GM18517 (cell line): ENCODE measurements around the gene ACOD1.
"Not testable (repeated sequence)": the region's sequence is repeated elsewhere in the genome, so short reads cannot be mapped to it uniquely, and the experiment has no call there.

Source experiments
- ATAC-seq: cut with Tn5 transposase; IDR thresholded peaks from one replicate; pipeline ENCODE4 v1.9.1; 2021; ENCODE audit warnings: mild to moderate bottlenecking, moderate library complexity; ENCODE audit not compliant: unreplicated experiment

ACOD1 gene

DNA sequence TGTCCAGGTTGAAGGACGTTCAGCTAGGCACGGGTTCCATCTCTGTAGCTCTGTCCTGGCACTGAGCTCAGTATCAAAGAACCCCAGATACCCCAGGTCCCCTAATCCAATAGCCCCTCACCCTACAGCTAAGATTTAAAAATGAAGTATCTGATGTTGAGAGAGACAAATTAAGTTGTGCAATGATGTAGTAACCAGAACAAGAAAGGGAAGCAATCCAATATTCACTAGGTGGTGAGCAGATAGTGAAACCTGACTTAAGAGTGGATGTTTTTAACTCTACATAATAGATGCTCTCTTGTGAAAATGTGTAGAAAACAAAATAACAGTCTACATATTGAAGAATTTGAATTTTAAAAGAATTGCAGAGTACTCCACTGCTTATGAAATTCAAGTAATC, 1.8 kb downstream of the ACOD1 start:
- no peak for ATAC-seq

DNA sequence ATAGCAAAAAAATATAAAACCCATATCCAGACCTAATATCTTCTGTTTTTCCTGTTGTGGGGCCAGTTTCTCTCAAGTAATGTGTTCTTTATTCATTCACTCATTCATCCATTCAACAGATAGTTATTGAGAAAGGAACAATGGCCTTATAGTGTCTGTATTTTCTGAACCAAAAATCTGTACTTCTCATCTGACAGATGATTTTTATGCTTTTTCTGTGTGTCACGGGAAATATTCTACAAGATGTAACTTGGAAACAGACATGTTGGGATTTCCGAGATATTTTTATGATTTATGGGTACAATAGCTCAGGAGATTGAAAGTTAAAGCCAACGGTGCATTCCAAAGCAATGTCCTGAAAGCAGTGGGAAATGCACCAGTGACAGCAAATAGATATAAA, 5.7 kb downstream of the ACOD1 start:
- ATAC-seq: no peak

DNA sequence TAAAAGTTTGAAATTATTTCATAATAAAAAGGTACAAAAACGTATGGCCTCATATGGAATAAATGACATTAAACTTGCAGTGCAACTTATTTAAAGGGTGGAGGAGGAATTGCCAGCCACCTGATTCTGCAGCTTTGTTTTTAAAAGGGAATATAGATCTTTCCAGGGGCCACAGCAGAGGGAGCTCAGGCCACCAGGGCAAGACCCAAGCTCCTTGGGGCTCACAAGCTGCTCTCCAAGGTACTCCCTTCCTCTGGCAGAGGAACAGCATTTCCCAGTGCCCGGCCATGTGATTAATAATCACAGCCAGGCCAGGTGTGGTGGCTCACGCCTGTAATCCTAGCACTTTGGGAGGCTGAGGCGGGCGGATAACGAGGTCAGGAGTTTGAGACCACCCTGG, 6.2 kb downstream of the ACOD1 start:
- no peak for ATAC-seq

DNA sequence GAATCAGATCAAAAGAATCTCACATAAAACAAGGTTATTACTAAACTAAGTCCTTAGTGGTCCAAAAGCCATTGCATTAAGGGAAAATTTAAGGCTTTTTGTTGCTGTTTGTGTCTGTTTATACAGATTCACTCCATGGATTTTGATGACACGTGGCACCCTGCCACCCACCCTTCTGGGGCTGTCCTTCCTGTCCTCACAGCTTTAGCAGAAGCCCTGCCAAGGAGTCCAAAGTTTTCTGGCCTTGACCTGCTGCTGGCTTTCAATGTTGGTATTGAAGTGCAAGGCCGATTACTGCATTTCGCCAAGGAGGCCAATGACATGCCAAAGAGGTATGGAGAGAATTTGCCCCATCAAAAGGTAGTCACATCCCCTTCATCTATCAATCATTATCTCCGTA, 6.9 kb downstream of the ACOD1 start:
- ATAC-seq: no peak

DNA sequence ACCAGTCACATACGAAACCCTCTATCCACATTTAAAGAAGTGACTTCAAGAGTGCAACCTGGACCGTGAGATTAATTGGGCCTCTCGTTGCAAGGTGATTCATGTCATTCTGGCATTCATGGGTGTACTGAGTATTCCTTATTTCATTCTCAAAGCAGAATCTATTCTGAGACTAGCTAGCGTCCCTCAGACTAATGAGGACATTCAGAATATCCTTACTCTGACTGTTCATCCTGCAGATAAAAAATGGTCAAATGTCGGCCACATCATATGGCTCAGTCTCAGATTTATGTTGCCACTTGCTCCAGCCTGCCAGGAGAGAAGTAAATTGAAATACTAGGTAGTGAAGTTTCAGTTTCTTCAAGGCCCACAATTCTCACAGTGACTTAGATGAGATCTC, 7.3 kb downstream of the ACOD1 start:
- ATAC-seq: no peak

DNA sequence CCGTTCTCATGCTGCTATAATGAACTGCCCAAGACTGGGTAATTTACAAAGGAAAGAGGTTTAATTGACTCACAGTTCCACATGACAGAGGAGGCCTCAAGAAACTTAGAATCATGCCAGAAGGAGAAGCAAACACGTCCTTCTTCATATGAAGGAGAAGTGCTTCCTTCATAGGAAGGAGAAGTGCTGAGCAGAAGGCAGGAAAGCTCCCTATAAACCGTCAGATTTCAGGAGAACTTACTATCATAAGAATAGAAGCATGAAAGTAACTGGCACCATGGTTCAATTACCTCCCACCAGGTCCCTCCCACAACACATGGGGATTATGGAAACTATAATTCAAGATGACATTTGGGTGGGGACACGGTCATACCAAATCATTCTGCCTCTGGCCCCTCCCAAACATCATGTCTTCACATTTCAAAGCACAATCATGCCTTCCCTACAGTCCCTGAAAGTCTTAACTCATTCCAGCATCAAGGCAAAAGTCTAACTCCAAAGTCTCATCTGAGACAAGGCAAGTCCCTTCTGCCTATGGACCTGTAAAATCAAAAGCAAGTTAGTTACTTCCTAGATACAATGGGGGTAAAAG, 10.6 kb downstream of the ACOD1 start:
- ATAC-seq: no peak

DNA sequence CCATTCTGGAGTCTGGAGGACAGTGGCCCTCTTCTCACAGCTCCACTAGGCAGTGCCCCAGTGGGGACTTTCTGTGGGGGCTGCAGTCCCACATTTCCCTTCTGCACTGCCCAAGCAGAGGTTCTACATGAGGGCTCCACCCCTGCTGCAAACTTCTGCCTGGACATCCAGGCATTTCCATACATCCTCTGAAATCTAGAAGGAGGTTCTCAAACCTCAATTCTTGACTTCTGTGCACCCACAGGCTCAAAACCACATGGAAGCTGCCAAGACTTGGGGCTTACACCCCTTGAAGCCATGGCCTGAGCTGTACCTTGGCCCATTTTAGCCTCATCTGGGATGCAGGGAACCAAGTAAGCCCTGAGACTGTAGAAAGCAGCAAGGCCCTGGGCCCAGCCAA, 11.4 kb downstream of the ACOD1 start:
- not testable (repeated sequence) for ATAC-seq

DNA sequence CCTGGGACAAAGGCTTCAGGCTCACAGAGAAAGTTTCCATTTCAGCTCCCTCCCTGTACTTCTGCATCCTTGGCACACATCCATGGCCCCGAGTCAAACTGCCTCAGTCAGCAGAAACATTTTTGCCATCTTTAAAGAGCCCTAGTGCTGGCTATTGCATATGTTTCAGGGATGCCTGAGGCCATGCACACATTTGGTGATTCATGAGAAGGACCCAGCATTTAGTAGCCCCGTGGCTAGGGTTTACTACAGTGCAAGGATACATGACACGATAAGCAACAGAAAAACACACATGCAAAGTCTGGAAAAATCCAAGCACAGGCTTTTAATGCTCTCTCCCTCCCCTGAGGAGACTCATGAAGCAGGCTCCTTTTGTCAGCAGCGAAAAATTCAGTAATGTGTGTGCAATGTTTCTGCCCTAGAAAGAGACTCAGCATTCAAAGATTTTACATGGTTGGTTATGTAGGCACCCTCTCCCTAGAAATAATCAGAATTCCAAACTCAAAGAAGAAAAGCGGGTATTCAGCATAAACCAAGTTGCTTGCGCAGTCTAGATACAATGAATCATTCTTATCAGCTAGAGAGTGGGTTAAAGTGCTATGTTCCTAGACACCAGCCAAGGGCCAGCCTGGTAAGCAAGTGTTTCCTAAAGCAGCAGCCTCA, 17.6 kb downstream of the ACOD1 start:
- ATAC-seq: no peak

DNA sequence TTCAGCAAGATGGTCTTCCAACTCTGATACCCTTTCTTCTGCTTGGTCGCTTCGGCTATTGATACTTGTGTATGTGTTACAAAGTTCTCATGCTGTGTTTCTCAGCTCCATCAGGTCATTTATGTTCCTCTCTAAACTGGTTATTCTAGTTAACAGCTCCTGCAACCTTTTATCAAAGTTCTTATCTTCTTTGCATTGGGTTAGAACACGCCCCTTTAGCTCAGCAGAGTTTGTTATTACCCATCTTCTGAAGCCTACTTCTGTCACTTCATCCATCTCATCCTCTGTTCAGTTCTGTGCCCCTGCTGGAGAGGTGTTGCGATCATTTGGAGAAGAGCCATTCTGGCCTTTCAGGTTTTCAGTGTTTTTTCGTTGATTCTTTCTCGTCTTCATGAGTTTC, 18.7 kb downstream of the ACOD1 start:
- no peak for ATAC-seq

DNA sequence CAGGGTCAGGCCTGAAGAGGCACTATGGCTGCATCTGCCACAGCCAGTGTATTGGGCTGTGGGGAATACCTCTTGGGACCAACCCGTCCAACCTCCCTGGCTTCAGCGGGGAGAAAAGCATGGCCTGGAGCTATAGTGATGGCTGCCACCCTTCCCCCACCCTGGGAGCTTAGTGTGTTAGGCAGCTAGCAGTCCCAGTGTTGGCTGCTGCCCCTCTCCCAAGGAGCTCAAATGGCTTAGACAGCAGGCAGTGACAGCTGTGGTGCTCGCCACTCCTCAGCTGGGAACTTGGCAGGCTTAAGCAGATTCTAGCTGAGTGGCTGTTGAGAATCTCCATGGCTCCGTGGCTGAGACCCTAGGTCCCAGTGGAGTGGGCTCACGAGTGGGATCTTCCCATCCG, 19.7 kb downstream of the ACOD1 start:
- ATAC-seq: no peak

DNA sequence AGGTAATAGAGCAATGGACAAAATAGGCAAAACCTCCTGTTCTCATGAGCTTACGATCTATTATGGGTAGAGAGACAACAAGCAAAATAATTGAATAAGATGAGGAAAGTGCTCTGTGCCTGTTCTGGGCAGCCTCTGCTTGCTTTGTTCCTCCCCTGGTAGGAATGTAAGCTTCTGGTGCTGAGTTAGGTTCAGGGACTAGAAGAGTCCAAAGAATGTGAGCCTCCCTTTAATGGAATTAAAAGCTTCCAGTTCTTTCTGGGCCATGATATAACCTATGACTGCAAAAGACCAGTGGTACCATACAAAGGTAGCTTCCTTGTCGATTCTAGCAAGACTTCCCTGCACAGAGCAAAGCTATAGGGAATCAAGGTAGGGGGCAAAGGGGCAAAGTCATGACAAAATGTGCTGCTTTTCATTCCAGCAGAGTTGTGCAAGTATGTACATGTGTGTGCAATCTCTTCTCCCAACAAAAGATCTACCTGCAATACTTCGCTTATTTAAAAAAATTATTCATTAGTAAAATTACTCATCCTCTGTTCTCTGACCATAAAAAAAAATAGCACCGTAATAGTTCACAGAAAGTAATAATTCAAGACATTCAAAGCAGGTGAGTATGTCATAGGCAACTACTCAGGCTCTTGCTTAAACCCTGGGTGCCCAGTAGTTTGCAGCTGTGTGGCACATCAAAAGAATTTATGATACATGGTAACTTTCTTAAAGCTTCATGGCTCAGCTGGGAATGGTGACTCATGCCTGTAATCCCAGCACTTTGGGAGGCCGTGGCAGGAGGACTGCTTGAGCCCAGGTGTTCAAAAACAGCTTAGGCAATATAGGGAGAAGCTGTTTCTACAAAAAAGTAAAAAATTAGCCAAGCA, 21.4 kb downstream of the ACOD1 start:
- no peak for ATAC-seq

DNA sequence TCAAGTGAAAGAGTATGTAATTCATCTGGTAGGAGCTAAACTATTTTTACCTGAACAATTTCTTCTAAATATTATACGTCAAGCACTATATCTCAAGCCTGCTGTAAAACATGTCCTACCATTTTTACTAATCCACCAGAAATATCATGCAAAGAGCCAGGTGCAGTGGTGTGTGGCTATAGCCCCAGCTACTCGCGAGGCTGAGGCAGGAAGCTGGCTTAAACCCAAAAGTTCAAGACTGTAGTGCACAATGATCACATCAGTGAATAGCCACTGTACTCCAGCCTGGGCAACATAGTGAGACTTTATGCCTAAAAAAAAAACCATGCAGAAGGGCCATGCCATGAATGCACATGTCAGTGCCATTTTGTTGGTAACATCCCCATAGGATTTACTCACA, 22.9 kb downstream of the ACOD1 start:
- no peak for ATAC-seq

DNA sequence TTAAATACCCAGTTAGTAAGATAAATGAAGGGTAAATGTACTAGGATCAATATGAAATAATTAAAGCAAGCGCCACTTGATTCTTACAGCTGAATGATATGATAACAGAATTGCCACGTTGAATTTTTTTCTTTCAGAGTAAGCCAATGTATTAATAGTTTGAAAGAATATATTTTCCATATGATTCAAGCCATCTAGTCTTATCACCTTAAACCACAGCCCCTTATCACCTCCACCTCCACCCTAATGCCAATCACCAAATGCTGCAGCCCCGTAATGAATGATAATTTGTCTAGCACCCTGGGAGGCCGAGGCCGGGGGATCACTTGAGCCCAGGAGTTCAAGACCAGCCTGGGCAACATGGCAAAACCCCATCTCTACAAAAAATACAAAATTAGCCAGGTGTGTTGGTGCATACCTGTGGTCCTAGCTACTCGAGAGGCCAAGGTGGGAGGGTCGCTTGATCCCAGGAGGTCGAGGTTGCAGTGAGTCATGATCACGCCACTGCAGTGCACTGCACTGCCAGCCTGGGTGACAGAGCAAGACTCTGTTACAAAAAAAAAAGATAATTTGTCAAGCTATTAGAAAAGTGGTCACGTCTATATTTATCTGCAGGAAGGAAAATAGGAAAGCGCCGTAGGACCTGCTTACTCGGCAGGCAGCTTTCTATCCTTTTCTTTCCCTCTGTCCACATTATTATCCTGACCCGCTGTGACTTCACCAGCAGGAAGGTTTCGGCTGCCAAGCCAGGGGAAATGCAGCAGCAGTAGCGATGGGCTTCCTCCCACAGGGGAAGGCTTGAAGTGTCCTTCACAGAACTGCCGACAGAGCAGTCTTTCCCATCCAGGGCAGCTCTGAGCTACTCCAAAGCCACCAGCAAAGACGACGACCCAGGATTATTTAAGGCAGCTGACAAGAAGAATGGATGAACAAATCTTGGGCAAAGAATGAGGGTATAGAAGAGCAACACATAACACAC, 23.8 kb downstream of the ACOD1 start:
- ATAC-seq: no peak

DNA sequence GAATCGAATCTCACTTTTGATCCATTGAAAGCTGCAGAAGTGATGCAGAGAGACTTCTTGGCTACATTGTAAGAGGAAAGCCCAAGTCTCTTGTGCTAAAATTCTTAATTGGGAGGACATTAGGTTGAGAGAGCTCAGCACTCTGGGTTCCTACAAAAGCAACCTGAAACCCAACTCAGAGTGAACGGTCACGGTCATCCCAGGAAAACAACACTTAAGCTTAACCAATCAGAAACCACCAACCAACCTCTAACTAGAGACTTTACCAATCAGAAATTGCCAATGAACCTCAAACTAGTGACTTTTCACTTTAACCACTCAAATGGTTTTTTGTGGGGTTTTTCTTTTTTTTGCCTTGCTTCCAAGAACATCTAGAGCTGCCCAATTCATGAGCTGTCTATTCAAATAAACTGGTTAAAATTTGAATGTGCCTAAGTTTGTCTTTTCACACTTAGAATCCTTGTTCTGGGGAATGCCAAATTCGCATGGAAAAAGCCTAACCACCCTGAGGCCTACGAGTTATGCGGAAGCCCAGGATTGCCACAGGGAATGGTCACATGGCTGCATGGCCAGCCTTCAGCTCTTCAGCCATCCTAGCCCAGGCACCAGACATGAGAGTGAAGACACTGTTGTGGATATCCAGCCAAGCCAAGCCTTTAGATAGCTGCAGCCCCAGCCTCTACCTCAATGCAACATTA, 25.8 kb downstream of the ACOD1 start:
- ATAC-seq: no peak

DNA sequence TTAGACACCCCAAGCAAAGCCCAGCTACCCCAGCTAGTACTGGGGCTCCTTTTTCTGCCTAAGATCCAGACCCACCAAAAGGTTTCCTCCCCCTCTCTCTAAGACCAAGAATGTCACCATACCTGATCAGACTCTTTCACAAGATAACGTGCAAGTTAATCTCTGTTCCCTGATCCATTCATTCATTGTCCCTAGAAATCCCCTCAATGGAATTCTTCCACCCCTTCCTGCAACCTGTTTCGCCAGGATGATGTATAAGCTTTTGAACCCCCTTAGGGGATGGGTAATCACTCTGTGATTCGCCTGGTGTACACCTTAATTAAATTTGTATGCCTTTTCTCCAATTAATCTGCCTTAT, 26.3 kb downstream of the ACOD1 start:
- ATAC-seq: no peak

DNA sequence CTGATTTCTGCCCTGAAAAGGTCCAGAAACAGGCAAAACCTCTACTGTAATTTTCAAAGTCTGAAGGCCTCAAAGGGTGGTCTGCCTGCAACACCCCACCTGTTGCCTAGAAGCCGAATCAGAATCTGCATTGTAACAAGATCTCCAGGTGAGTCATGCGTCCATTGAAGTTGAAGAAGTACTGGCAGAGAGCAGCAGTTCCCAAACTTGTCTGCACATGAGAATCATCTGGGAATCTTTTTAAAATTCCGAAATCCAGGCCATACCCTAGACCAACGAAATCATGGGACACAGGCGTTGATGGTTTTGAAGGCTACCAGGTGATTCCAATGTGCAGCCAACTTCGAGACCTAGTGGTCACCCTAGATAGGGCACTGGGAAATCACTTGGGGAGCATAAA, 27.6 kb downstream of the ACOD1 start:
- no peak for ATAC-seq

DNA sequence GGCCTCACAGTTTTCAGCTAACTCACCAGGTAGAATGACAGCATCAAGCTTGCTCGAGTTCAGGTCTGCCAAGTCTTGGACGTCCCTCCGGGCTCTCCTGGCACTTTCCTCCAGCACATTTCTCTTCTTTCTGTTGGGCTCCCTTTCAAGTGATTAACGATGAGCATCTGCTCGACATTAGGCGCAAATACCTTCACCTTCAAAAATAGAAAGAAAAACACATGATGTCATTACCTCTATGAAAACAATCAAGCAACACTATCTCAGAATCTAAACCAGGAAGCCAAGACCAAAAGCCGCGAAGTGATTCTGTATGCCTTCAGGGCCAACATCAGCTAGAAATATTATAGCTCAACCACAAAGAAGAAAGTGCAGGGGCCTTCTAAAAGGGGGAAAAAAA, 28.2 kb downstream of the ACOD1 start:
- ATAC-seq: no peak

DNA sequence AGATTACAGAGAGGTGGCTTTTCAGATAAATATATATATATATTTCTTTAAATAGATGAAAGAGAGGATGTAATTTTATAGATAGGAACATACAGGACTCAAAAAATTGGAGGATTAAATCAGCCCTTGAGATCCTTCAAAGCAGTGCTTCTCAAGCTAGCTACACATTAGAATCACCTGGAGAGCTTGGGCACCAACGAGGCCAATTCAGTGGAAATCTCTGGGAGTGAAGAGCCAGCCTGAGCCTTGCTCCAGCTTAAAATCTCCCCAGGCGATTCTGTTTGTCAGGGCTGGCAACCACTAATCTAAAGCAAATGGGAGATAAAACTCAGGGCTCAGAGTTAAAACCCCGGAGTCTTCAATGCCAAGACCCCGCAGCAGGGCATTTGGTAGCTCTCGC, 28.6 kb downstream of the ACOD1 start:
- ATAC-seq: no peak

DNA sequence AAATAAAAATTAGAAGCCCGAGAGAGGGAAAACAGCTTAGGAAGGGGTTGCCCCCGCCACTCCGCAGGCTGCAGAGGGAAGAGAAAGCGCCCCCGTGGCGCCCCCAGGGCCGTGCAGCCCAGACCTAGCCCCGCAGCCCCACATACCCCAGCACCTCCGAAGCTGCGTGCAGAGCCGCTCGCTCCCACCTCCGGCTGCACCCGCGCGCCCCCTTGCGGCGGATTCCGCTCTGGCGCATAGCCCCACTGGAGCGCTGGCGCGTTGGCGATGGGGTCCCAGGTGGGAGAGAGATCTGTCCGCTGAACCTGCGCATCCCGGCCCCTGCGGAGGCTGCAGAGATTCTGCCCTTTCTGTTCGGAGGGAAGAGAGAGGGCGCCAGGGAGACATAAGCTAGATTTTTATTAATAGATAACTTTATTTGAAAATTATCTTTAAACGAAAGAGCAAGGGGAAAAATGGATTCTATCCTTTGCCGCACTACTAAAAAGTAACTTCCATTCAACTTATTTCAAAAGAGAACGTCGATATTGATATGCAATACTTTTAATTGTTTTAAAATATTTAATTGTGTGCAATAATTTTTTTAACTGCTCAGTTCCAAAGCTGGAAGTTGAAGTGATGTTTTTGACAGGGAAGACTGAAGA, 31.9 kb downstream of the ACOD1 start:
- ATAC-seq: peak; percentile 96

DNA sequence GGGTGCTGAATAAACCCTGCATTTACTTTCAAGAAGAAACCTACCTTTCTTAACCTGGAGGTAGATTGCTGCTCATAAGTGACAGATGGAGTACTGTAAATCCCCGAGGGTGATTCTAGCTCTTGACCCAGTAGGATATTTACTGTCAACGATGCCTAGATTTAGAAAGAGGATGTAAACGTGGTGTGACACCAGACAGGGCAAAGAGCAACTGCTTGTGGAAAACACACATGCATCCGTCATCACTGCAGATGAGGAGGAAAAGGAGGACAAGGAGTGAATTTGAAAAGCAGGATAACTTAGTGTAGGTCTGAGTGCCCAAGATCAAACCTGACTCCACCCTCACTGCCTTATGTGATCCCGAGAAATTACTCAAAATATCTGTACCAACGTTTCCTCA, 33.8 kb downstream of the ACOD1 start:
- no peak for ATAC-seq
